CD4-positive, alpha-beta T cell treated with Interleukin-6 for 4 hours (primary cell): ENCODE data around the gene FAM83F.

Source experiments
- DNase-seq: peaks from one replicate; pipeline ENCODE4 v3.0.0-alpha.2; 2020; ENCODE audit warnings: mixed read lengths

Gene FAM83F

GRCh38 chr22:39995393-39996252, 869 bp downstream of the FAM83F start:
- no peak for DNase-seq

GRCh38 chr22:39996732-39997131, 2.0 kb downstream of the FAM83F start:
- DNase-seq, result no peak

GRCh38 chr22:39997421-39997820, 2.7 kb downstream of the FAM83F start:
- DNase-seq, result no peak

- no peak for DNase-seq
Measured at GRCh38 chr22:39997939-39998726, 3.4 kb downstream of the FAM83F start.

- no peak for DNase-seq
Measured at GRCh38 chr22:39999144-39999757, 4.5 kb downstream of the FAM83F start.

GRCh38 chr22:40000171-40000570, 5.4 kb downstream of the FAM83F start:
- no peak for DNase-seq

- DNase-seq, result no peak
Measured at GRCh38 chr22:40001106-40001505, 6.4 kb downstream of the FAM83F start.

GRCh38 chr22:40001800-40002577, 7.2 kb downstream of the FAM83F start:
- no peak for DNase-seq

- DNase-seq, result no peak
Measured at GRCh38 chr22:40002935-40003715, 8.4 kb downstream of the FAM83F start.

GRCh38 chr22:40004836-40005235, 10.1 kb downstream of the FAM83F start:
- DNase-seq, result no peak

- no peak for DNase-seq
Measured at GRCh38 chr22:40006641-40007040, 11.9 kb downstream of the FAM83F start.

- no peak for DNase-seq
Measured at GRCh38 chr22:40007853-40008710, 13.3 kb downstream of the FAM83F start.

GRCh38 chr22:40008726-40009291, 14.1 kb downstream of the FAM83F start:
- no peak for DNase-seq

- no peak for DNase-seq
Measured at GRCh38 chr22:40009292-40009774, 14.6 kb downstream of the FAM83F start.

- peak; percentile 63 for DNase-seq
Measured at GRCh38 chr22:40009951-40010671, 15.4 kb downstream of the FAM83F start.

- DNase-seq, result no peak
Measured at GRCh38 chr22:40010746-40011145, 16.0 kb downstream of the FAM83F start.

- DNase-seq, result no peak
Measured at GRCh38 chr22:40014667-40015248, 20.0 kb downstream of the FAM83F start.

GRCh38 chr22:40015358-40015976, 20.7 kb downstream of the FAM83F start:
- no peak for DNase-seq

GRCh38 chr22:40018051-40018450, 23.3 kb downstream of the FAM83F start:
- DNase-seq, result no peak
